Measurements from ENCODE around the gene ZFAND2A.
"Not testable (repeated sequence)": the region's sequence is repeated elsewhere in the genome, so short reads cannot be mapped to it uniquely, and the experiment has no call there.

Gene ZFAND2A

DNA sequence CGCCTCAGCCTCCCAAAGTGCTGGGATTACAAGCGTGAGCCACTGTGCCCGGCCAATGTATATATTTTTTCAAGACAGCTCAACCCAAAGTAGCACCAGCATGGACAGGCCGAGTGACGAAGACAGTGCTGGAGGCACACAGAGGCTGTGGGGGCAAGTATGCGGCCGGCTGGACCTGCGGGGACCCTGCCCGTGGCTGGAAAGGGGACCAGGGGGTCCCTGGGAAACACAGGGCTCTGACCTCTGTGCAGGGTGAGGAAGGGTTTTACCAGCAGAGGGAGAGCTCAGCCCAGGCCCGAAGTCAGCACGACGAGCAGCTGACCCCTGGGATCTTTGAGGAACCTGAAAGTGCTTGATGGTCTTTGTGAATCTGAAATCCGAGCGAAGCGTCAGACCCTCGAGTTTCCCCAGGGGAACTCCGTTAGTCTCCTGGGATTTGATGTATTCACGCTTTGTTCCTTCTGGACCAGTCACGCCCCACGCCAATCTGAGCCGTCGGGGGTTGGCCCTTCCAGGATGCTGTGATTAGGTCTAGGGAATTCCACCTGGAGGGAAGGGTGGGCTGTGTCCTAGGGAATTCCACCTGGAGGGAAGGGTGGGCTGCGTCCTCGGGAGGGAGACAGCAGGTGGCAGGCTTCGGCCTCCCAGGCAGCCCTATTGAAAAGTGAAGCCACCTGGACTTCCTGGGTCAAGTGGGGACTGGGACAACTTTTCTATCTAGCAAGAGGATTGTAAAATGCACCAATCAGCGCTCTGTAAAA lies 10.9 kb upstream of the ZFAND2A start:
- Histone ChIP-seq H3K4me2 (peak overlapping the region in 8 of 11 experiments; percentile 19 to 34 (median 23); a peak in 9 of 22 replicates), H3K36me3 (no peaks in the 10 kb centered on the region), H3K4me3 (no peak overlapping the region), H3K27ac (no peak overlapping the region), H3K9me3 (replicated peaks in 1 of 11) (peaks cover 0 to 4% (median 0%) of the 10 kb centered on the region in 11 experiments; a peak in 4 of 22 replicates), H3K27me3 (no peaks in the 10 kb centered on the region), H4K20me1 (no peaks in the 10 kb centered on the region), H3K9ac (no peak overlapping the region), H3K4me1 (peaks cover 5 to 27% (median 19%) of the 10 kb centered on the region in 10 experiments; a peak in 18 of 20 replicates)
- TF ChIP-seq Cebpa-rat (IDR thresholded peaks at IDR 0.05), result no peak

DNA sequence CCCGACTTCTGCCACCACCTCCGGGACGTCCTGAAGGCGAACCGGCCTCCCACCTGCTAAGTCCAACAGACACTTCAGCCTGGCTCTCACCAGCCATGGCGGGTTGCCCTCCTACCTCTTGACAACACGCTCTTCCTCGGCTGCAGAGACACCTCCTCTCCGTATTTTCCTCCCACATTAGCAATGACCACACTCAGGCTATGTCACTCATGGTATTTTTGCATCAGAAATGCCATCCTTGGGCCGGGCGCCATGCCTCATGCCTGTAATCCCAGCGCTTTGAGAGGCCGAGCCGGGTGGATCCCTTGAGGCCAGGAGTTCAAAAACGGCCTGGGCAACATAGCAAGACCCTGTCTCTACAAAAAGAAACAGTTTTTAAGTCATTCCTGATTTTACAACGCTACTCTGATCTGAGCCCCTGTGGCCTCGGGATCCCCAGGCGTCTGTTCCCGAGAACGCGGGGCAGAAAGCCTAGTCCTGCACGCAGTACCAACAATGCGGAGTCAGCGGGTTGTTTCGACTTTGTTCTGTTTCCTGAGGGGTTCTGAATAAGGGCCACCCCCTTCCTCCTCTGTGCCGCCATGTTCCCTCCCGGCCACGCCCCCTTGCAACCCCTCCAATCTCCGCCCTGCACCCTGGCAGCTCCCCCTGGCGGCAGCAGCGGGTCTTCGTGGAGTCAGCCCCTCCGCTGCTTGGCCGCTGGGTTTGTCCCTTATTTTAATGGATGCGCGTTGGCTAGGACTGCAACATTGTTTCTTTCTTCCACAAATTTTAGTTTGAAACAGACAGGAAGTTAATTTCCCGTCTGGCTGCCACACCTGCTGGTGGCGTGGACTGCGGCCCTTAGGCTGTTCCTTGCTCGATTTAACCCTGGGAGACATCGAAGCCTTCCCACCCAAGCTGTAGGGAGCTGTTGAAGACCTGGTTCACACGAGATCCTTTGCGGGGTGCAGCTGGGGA lies 9.7 kb upstream of the ZFAND2A start:
- H3K4me1 ChIP-seq, result peaks cover 5 to 24% (median 17%) of the 10 kb centered on the region in 10 experiments; a peak in 17 of 20 replicates
- no peaks in the 10 kb centered on the region; a peak in 1 of 22 replicates for H3K36me3 ChIP-seq
- no peak for TF ChIP-seq Cebpa-rat (IDR thresholded peaks at IDR 0.05)
- H4K20me1 ChIP-seq, result no peaks in the 10 kb centered on the region
- no peak overlapping the region for H3K27ac ChIP-seq
- H3K27me3 ChIP-seq, result no peaks in the 10 kb centered on the region
- no peak overlapping the region for H3K4me3 ChIP-seq
- peak overlapping the region; percentile 5 to 60 (median 35); a peak in 15 of 22 replicates for H3K4me2 ChIP-seq
- H3K9me3 ChIP-seq (replicated peaks in 1 of 11), result peaks cover 0 to 4% (median 0%) of the 10 kb centered on the region in 11 experiments; a peak in 4 of 22 replicates
- H3K9ac ChIP-seq, result no peak overlapping the region

DNA sequence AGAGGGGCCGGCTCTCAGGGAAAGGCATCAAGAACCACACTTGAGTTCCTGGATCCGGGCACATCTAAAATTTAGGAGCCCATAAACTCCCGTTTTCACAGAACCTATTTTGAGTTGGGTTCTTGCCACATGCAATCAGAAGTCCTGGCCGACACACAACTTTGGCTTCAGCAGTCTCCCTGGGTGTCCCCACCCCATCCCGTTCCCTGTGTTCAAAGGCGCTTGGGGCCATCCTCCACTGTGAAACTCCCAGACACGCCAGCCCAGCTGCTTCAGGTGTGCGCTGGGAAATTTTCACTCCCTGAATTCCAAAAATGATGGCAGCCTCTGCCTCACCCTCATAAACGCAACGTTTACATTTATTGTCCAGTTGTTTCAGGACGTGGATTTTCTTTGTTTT lies 8.4 kb upstream of the ZFAND2A start:
- Histone ChIP-seq H3K4me3 (no peak overlapping the region), H3K27me3 (no peaks in the 10 kb centered on the region), H4K20me1 (no peaks in the 10 kb centered on the region), H3K9me3 (replicated peaks in 1 of 11) (peaks cover 0 to 4% (median 0%) of the 10 kb centered on the region in 11 experiments; a peak in 4 of 22 replicates), H3K4me2 (no peak overlapping the region), H3K9ac (no peak overlapping the region), H3K27ac (no peak overlapping the region), H3K4me1 (peaks cover 5 to 24% (median 17%) of the 10 kb centered on the region in 10 experiments; a peak in 17 of 20 replicates), H3K36me3 (no peaks in the 10 kb centered on the region; a peak in 2 of 22 replicates)
- no peak for TF ChIP-seq Cebpa-rat (IDR thresholded peaks at IDR 0.05)

DNA sequence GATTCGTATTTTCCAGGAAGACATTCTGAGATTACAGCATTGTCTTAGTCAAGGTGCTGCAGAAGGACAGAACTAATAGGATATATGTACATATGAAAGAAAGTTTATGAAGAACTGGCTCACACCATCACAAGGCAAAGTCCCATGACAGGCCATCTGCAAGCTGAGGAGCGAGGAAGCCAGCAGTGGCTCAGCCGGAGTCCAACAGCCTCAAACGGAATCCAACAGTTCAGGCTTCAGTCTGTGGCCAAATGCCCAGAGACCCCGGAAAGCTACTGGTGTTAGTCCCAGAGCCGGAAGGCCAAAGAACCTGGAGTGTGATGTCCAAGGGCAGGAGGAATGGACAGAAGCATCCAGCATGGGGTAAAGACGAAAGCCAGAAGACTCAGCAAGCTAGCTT lies 4.4 kb upstream of the ZFAND2A start:
- no peak overlapping the region for H3K4me3 ChIP-seq
- H3K27me3 ChIP-seq, result no peaks in the 10 kb centered on the region
- H3K36me3 ChIP-seq, result no peaks in the 10 kb centered on the region; a peak in 3 of 22 replicates
- no peaks in the 10 kb centered on the region for H4K20me1 ChIP-seq
- H3K9ac ChIP-seq, result no peak overlapping the region
- H3K4me2 ChIP-seq, result no peak overlapping the region
- no peaks in the 10 kb centered on the region for H3K9me3 ChIP-seq (replicated peaks in 1 of 11)
- H3K27ac ChIP-seq, result no peak overlapping the region
- no peak for TF ChIP-seq Cebpa-rat (IDR thresholded peaks at IDR 0.05)
- peaks cover 9 to 12% (median 11%) of the 10 kb centered on the region in 10 experiments; a peak in 19 of 20 replicates for H3K4me1 ChIP-seq

DNA sequence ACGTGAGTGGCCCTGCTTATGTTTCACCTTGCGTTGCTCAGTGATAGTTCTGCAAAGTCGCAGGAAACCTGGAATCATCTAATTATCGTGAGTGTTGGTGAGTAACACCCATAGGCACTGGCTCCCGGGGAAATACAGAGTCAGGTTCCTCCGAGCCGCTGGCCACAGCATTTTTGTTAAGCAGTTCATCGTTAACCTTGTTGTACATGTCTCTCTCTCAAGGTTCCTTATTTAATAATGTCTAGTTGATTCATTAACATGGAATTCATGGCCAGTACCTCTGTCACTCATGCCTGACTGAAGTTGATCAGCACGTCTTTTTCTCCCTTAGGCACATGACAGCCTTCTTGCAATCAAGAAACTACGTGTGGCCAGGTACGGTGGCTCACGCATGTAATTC lies 3.1 kb upstream of the ZFAND2A start:
- Histone ChIP-seq H3K4me1 (peaks cover 16 to 23% (median 19%) of the 10 kb centered on the region in 10 experiments), H3K36me3 (peaks cover under 1 to 6% (median 3%) of the 10 kb centered on the region in 11 experiments; a peak in 16 of 22 replicates), H3K27me3 (no peaks in the 10 kb centered on the region), H3K4me3 (no peak overlapping the region), H3K27ac (no peak overlapping the region), H3K9ac (no peak overlapping the region), H3K9me3 (replicated peaks in 1 of 11) (no peaks in the 10 kb centered on the region), H3K4me2 (no peak overlapping the region), H4K20me1 (peaks cover 0 to 12% (median 8%) of the 10 kb centered on the region in 11 experiments; a peak in 12 of 22 replicates)
- no peak for TF ChIP-seq Cebpa-rat (IDR thresholded peaks at IDR 0.05)

DNA sequence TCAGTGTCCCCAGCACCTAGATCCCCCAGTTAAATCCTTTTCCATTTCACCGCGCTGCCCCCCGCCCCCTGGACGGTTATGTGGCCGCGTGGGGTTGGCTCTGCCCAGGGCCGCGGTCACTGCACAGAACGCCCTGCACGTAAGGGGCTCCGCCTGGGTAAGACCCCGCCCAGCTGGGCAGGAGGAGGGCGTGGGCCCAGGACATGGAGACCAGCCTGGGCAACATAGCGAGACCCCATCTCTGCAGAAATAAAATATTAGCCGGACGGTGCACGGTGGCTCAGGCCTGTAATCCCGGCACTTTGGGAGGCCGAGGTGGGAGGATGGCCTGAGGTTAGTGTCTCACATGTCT lies 650 bp upstream of the ZFAND2A start:
- H3K4me1 ChIP-seq, result peaks cover 23 to 36% (median 28%) of the 10 kb centered on the region in 10 experiments
- H3K9me3 ChIP-seq (replicated peaks in 1 of 11), result no peaks in the 10 kb centered on the region

DNA sequence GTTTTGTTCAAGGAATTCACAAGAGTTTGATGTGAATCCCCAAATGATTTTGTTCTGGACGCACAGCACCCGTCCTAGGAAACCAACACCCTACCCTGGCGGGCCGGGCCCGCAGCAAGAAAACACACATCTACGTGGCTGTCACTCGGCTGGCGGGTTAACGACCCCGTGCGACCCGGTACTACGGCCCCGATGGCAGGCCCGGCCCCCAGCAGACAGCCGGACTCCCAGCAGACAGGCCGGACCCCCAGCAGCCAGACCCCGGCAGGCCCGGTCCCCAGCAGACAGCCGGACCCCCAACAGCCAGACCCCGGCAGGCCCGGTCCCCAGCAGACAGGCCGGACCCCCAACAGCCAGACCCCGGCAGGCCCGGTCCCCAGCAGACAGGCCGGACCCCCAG lies 765 bp downstream of the ZFAND2A start:
- Histone ChIP-seq H3K36me3 (peaks cover 36 to 45% (median 39%) of the 10 kb centered on the region in 11 experiments), H3K4me3 (peak overlapping the region; percentile 78 to 94 (median 88)), H3K9ac (peak overlapping the region; percentile 88 to 97 (median 91)), H3K4me1 (peaks cover 23 to 36% (median 28%) of the 10 kb centered on the region in 10 experiments), H4K20me1 (peaks cover 3 to 47% (median 27%) of the 10 kb centered on the region in 11 experiments; a peak in 16 of 22 replicates), H3K27ac (peak overlapping the region; percentile 62 to 96 (median 79)), H3K4me2 (peak overlapping the region; percentile 89 to 98 (median 95))
- H3K27me3 ChIP-seq; H3K9me3 ChIP-seq (replicated peaks in 1 of 11): not testable (repeated sequence)

More for the DNA sequence above, 650 bp upstream of the ZFAND2A start:
- peak overlapping the region; percentile 88 to 99 (median 96) for H3K4me2 ChIP-seq
- peak overlapping the region; percentile 74 to 94 (median 86) for H3K4me3 ChIP-seq
- H3K9ac ChIP-seq, result peak overlapping the region; percentile 89 to 97 (median 93)
- H3K36me3 ChIP-seq, result peaks cover 21 to 31% (median 24%) of the 10 kb centered on the region in 11 experiments
- peaks cover 3 to 33% (median 18%) of the 10 kb centered on the region in 11 experiments; a peak in 16 of 22 replicates for H4K20me1 ChIP-seq
- TF ChIP-seq Cebpa-rat (IDR thresholded peaks at IDR 0.05), result no peak
- peak overlapping the region; percentile 90 to 98 (median 94) for H3K27ac ChIP-seq
- no peaks in the 10 kb centered on the region for H3K27me3 ChIP-seq

DNA sequence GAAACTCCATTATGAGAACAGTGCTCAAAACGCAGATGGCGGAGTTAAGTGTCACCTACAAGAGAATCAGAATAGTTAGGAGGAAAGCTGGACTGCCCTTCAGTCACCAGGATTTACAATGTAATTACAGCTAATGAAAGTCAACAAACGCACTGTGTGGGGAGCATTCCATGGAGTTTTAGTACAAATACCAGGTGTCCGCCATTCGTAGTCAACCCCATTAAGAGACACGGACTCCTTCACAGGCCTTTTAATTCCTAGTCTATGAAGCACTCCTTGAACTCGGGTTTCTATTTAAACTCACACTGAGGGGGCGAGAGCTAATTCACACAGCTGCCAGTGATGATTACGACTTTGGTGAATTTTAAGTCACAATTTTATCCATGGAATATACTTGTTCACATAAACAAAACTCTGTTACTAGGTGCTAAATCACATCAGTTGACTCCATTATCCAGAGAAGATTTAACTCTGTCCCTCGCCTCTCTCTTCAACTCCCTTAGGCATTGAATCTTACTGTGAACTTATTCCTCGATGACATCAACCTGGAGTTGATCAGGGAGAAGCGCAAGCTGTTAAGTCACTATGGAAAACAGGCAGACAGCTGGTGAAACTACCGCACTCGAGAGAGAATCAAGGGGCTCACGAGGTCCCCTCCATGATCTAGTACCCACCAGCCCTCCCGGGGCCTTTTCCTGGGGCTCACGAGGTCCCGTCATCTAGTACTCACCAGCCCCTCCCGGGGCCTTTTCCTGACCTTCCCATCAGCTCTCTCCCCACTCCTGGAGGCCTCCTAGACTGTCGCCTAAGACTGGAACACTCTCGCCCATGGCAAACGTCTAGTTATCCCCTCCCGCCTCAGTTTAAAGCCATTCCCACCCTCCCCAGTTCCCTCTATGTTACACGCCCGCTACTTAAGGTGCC lies 1.5 kb downstream of the ZFAND2A start:
- Histone ChIP-seq H3K27me3 (no peaks in the 10 kb centered on the region), H3K4me3 (peak overlapping the region; percentile 78 to 94 (median 88)), H4K20me1 (peaks cover 3 to 55% (median 31%) of the 10 kb centered on the region in 11 experiments; a peak in 16 of 22 replicates), H3K36me3 (peaks cover 43 to 52% (median 46%) of the 10 kb centered on the region in 11 experiments), H3K4me1 (peaks cover 23 to 36% (median 28%) of the 10 kb centered on the region in 10 experiments), H3K9ac (peak overlapping the region; percentile 88 to 97 (median 91)), H3K4me2 (peak overlapping the region; percentile 89 to 98 (median 95)), H3K27ac (peak overlapping the region; percentile 62 to 96 (median 79); a peak in 19 of 22 replicates), H3K9me3 (replicated peaks in 1 of 11) (no peaks in the 10 kb centered on the region)
- no peak for TF ChIP-seq Cebpa-rat (IDR thresholded peaks at IDR 0.05)
